Liver (tissue), 3 donors: ENCODE measurements around the gene GATB.

Experiments used
- ATF3 ChIP-seq: IDR thresholded peaks from 2 replicates; pipeline ENCODE4 v1.6.1; 2016; ENCODE audit warnings: antibody characterized with exemption
- CTCF ChIP-seq: fragments of 150-350 bp; IDR thresholded peaks from 2 replicates; pipeline ENCODE4 v1.5.1; 2017; ENCODE audit warnings: improper control_type of control experiment, low read depth, low read length; ENCODE audit not compliant: missing input control
- GABPA ChIP-seq, 2 donors: IDR thresholded peaks in 1 of 2; conservative IDR thresholded peaks in 1 of 2; 2 replicates each; pipeline ENCODE4 v1.6.1; 2016; ENCODE audit warnings: antibody characterized with exemption in 2 of 2, mild to moderate bottlenecking in 1 of 2, moderate library complexity in 1 of 2
- RXRA ChIP-seq, 2 donors: IDR thresholded peaks; 2 replicates each; pipeline ENCODE4 v1.6.1; 2017 to 2018; ENCODE audit warnings: antibody characterized with exemption in 2 of 2, mild to moderate bottlenecking in 1 of 2
- SP1 ChIP-seq: IDR thresholded peaks from 2 replicates; pipeline ENCODE4 v1.6.1; 2018; ENCODE audit warnings: antibody characterized with exemption, mild to moderate bottlenecking
- TAF1 ChIP-seq: conservative IDR thresholded peaks from 2 replicates; pipeline ENCODE4 v1.6.1; 2016; ENCODE audit warnings: antibody characterized with exemption, mild to moderate bottlenecking
- YY1 ChIP-seq: IDR thresholded peaks from 2 replicates; pipeline ENCODE4 v1.6.1; 2016; ENCODE audit warnings: antibody characterized with exemption, mild to moderate bottlenecking
- donor health status: healthy.
- donor health status: healthy.

GRCh38 chr4:151698213-151698612 lies 62.6 kb downstream of the GATB start:
- TF ChIP-seq CTCF: no peak
- TF ChIP-seq YY1: no peak
- TF ChIP-seq GABPA (IDR thresholded peaks at IDR 0.05 in 1 of 2, conservative IDR thresholded peaks at IDR 0.05 in 1 of 2): no peak
- no peak for TF ChIP-seq ATF3
- TF ChIP-seq SP1: no peak
- TF ChIP-seq RXRA (IDR thresholded peaks at IDR 0.05): no peak
- no peak for TF ChIP-seq TAF1
